ENCODE data around the gene DYNLT2.

DNA sequence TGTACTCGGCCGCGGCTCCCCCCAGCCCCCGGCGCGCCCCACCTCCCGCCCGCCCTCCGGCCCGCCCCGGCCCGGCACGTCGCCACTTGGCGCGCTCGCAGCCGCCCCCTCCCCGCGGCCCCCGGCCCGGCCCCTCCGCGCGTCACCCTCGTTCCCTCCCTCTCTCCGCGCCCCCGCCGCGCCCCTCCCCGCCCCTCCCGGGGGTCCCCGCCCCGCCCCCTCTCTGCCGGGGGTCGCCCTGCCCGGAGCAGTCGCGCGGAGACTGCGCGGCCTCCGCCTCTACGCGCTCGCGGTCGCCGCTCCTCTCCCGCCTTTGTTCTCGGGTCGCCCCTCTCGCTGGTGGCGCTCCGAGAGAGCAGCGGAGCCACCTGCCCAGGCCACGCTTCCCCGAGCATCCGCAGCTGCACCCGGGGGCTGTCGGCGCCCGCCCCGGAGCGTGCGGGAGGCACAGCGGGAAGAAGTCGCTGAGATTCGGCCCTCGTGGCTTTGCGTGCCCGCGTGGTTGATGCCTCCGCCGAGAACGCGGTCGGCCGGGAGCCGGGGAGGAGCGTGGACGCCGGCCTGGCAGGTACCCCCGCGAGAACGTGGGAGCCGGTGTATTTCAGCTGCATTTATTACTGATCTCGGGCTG lies 26.8 kb downstream of the DYNLT2 start, which contains the start of gene PHF10:
- TF ChIP-seq SUZ12 (IDR thresholded peaks at IDR 0.05; ENCODE audit: extremely low read depth, insufficient read depth, insufficient read length), result no peak
- TF ChIP-seq ZNF274 (IDR thresholded peaks at IDR 0.05; ENCODE audit: low read depth, low read length), result no peak

Data from NT2/D1 (cell line).